Erythroblast (primary cell): ENCODE results near the gene TMEM176A.

Experiments used
- GATA1 ChIP-seq: IDR thresholded peaks from 2 replicates; pipeline ENCODE4 v1.6.1; 2011; ENCODE audit warnings: low read depth, mild to moderate bottlenecking, control low read depth, low read length, moderate library complexity
- POLR2A ChIP-seq: IDR thresholded peaks from 2 replicates; pipeline ENCODE4 v1.6.1; 2011; ENCODE audit warnings: mild to moderate bottlenecking, low read length

- TF ChIP-seq POLR2A (no peak), GATA1 (no peak)
Measured at GRCh38 chr7:150753239-150753638, 47.3 kb upstream of the TMEM176A start.
